ENCODE results near the gene SRGAP3. TPM values are rescaled to one million over a fixed set of nuclear protein-coding genes. Genes with fewer than 3 reads are reported as not detected.

Gene SRGAP3
- total RNA-seq, 1 donor from 2014 or later = 21.4 TPM

DNA sequence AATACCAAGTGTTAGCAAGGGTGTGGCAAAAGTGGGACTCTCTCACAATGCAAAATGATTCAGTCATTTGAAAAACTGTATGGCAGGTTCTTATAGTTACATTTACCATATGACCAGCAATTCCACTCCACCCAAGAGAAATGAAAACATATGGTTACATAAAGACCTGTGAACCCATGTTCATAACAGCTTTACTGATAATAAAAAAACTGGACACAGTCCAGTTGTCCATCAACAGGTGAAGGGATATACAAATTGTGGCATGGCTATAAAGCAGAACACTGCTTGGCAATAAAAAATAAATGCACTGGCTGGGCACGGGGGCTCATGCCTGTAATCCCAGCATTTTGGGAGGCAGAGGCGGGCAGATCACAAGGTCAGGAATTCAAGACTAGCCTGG lies 316.9 kb downstream of the SRGAP3 start:
- Mint-ChIP-seq H3K27me3 (no peaks in the 10 kb centered on the region), H3K4me1 (ENCODE audit: low read depth) (no peaks in the 10 kb centered on the region), H3K4me3 (ENCODE audit: low read depth) (no peak overlapping the region), H3K36me3 (ENCODE audit: insufficient read depth) (peaks cover 5% of the 10 kb centered on the region), H3K27ac (no peak overlapping the region), H3K9me3 (ENCODE audit: low read depth) (no peaks in the 10 kb centered on the region)
- no peak for DNase-seq (ENCODE audit: low spot score, unreplicated experiment)
- no peak for TF ChIP-seq CTCF (IDR thresholded peaks at IDR 0.05; ENCODE audit: unreplicated experiment)

GRCh38 chr3:8931342-8931741 lies 318.1 kb downstream of the SRGAP3 start:
- no peak overlapping the region for H3K27ac Mint-ChIP-seq
- no peaks in the 10 kb centered on the region for H3K27me3 Mint-ChIP-seq
- H3K4me3 Mint-ChIP-seq (ENCODE audit: low read depth) = no peak overlapping the region
- TF ChIP-seq CTCF (IDR thresholded peaks at IDR 0.05; ENCODE audit: unreplicated experiment) = no peak
- peaks cover 5% of the 10 kb centered on the region for H3K36me3 Mint-ChIP-seq (ENCODE audit: insufficient read depth)
- DNase-seq (ENCODE audit: low spot score, unreplicated experiment) = no peak
- H3K9me3 Mint-ChIP-seq (ENCODE audit: low read depth) = no peaks in the 10 kb centered on the region
- no peaks in the 10 kb centered on the region for H3K4me1 Mint-ChIP-seq (ENCODE audit: low read depth)

Other genes with a start within 250 kb of the SRGAP3 start
- 61.3 and 62.4 TPM in 2 replicates for gene THUMPD3, start 113.4 kb upstream of the SRGAP3 start, total RNA-seq
- gene SETD5, start 148.0 kb upstream of the SRGAP3 start, total RNA-seq = 227 and 233 TPM in 2 replicates